B cell (primary cell): ENCODE results near the gene WBP1L.
"Not testable (repeated sequence)": the region's sequence is repeated elsewhere in the genome, so short reads cannot be mapped to it uniquely, and the experiment has no call there.

Source experiments
- CTCF ChIP-seq: fragments of 200-600 bp; IDR thresholded peaks from one replicate; pipeline ENCODE4 v1.8.0; 2022; ENCODE audit warnings: antibody characterized with exemption, mild to moderate bottlenecking
- EZH2 ChIP-seq: IDR thresholded peaks from 2 replicates; pipeline ENCODE4 v1.6.1; 2012; ENCODE audit warnings: borderline replicate concordance, low read depth, mild to moderate bottlenecking, moderate library complexity, low read length; ENCODE audit not compliant: insufficient read depth, poor library complexity, severe bottlenecking

- not testable (repeated sequence) for TF ChIP-seq CTCF, EZH2
These were observed 26.7 kb upstream of the WBP1L start for GRCh38 chr10:102716900-102717565.
